Thoracic aorta (tissue), 2 donors: ENCODE data around the gene RAMP1. TPM values are rescaled to one million over a fixed set of nuclear protein-coding genes. Genes with fewer than 3 reads are reported as not detected.

ENCODE experiments used
- ATAC-seq: fragments of 150-250 bp; one replicate; pipeline ENCODE4 v1.8.0; 2017; ENCODE audit warnings: low read depth; ENCODE audit not compliant: insufficient number of reproducible peaks, low FRiP score
- DNase-seq: peaks from one replicate; pipeline ENCODE4 v3.0.0-alpha.2; 2020; ENCODE audit warnings: low spot score
- H3K27ac ChIP-seq, 2 donors: fragments of 200-600 bp; sonication (generic); 1 replicate in 1 of 2; 2 replicates in 1 of 2; pipeline ENCODE4 v1.5.1; 2016; ENCODE audit warnings: mild to moderate bottlenecking in 2 of 2, moderate library complexity in 2 of 2
- H3K27me3 ChIP-seq: fragments of 200-600 bp; sonication (generic); replicated peaks from 2 replicates; pipeline ENCODE4 v1.6.0; 2016; ENCODE audit warnings: mild to moderate bottlenecking; ENCODE audit not compliant: insufficient read depth
- H3K36me3 ChIP-seq: fragments of 200-600 bp; sonication (generic); one replicate; pipeline ENCODE4 v1.5.1; 2016
- H3K4me1 ChIP-seq, 2 donors: fragments of 200-600 bp; sonication (generic); 1 replicate in 1 of 2; 2 replicates in 1 of 2; pipeline versions ENCODE4 v1.5.1 to v1.6.0; 2016; ENCODE audit warnings: low read depth in 2 of 2, mild to moderate bottlenecking in 1 of 2; ENCODE audit not compliant: control insufficient read depth in 1 of 2
- H3K4me3 ChIP-seq: fragments of 200-600 bp; sonication (generic); 2 replicates; pipeline ENCODE4 v1.5.1; 2016; ENCODE audit warnings: mild to moderate bottlenecking
- H3K9me3 ChIP-seq: fragments of 200-600 bp; sonication (generic); 2 replicates; pipeline ENCODE4 v1.5.1; 2016
- total RNA-seq, 2 donors: library from RNA; depleted of rRNA; stranded (reverse); fragments of >200 nt; gene quantifications; one replicate each; pipeline versions ENCODE4 v1.1.0 to v1.2.3, GENCODE V29; 2016
- TF ChIP-seq, protein P1 (sequence below): fragments of 200-600 bp; sonication (generic); IDR thresholded peaks from one replicate; pipeline ENCODE4 v1.5.1; 2019; ENCODE audit warnings: antibody characterized with exemption

RAMP1 gene
- total RNA-seq, 2 donors from 2014 or later = 246 to 525 TPM

DNA sequence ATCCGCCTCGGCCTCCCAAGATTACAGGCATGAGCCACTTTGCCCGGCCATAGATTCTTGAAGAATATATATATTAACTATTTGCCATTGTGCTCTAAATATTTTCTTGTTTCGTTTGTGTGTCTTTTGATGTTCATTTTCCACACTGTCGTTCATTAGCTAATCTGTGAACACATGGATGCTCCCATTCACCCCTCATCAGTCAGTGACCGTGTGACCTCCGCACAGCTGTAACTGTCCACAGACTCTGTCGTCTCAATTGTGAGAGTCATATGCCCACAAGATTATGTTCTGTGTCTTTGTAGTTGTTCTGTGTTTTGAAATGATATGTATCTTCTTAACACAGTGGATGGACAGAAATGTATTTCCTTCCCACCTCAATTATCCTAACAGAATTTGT is 29.6 kb downstream of the RAMP1 start:
- no peak for DNase-seq
- TF ChIP-seq, protein P1, sequence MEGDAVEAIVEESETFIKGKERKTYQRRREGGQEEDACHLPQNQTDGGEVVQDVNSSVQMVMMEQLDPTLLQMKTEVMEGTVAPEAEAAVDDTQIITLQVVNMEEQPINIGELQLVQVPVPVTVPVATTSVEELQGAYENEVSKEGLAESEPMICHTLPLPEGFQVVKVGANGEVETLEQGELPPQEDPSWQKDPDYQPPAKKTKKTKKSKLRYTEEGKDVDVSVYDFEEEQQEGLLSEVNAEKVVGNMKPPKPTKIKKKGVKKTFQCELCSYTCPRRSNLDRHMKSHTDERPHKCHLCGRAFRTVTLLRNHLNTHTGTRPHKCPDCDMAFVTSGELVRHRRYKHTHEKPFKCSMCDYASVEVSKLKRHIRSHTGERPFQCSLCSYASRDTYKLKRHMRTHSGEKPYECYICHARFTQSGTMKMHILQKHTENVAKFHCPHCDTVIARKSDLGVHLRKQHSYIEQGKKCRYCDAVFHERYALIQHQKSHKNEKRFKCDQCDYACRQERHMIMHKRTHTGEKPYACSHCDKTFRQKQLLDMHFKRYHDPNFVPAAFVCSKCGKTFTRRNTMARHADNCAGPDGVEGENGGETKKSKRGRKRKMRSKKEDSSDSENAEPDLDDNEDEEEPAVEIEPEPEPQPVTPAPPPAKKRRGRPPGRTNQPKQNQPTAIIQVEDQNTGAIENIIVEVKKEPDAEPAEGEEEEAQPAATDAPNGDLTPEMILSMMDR = no peak
- no peak overlapping the region for H3K4me3 ChIP-seq
- H3K4me1 ChIP-seq = peaks cover 37 to 72% of the 10 kb centered on the region in 2 donors
- H3K36me3 ChIP-seq = no peaks in the 10 kb centered on the region
- H3K27me3 ChIP-seq = no peaks in the 10 kb centered on the region
- no peaks in the 10 kb centered on the region for H3K9me3 ChIP-seq
- ATAC-seq = no peak
- H3K27ac ChIP-seq = peak overlapping the region; percentile 95 to 98

DNA sequence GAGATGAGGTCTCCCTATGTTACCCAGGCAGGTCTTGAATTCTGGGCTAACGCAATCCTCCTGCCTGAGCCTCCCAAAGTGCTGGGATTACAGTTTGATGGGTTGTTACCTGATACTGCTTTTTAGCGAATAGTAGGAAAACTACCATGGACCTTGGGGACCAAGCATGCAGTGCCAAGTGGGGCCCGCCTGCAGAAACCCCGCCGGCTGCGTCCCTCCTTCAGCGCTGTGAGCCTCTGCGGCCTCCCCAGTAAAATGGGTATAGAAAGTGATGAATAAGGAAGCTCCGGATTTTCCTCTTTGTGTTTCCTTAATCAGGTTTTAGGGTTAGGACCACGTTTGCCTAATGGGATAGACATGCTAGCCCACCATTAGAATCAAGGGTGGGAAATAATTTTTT is 30.4 kb downstream of the RAMP1 start:
- no peaks in the 10 kb centered on the region for H3K9me3 ChIP-seq
- no peak overlapping the region for H3K4me3 ChIP-seq
- DNase-seq = no peak
- TF ChIP-seq, protein P1 = no peak
- peaks cover 42 to 80% of the 10 kb centered on the region in 2 donors for H3K4me1 ChIP-seq
- no peaks in the 10 kb centered on the region for H3K27me3 ChIP-seq
- peak overlapping the region; percentile 95 to 98 for H3K27ac ChIP-seq
- no peak for ATAC-seq
- no peaks in the 10 kb centered on the region for H3K36me3 ChIP-seq

DNA sequence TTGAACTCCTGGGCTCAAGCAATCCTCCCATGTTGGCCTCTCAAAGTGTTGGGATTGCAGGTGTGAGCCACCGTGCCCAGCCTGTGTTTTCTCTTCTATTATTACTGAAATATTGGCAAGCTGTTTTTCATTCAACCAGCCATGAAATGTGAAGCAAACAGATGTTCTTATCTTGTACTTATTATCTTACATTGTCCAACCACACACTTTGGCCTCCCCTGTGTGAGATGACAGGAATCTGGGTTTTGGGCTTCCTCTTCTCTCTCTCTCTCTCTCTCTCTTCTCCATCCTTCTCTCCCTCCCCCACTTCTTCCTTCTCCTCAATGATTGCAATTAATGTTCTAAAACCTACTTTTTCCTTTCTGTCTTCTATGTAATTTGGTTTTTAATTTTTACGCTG is 33.1 kb downstream of the RAMP1 start:
- Histone ChIP-seq H3K27ac (peak overlapping the region; percentile 40 to 95), H3K4me1 (peaks cover 52 to 82% of the 10 kb centered on the region in 2 donors), H3K36me3 (no peaks in the 10 kb centered on the region), H3K9me3 (no peaks in the 10 kb centered on the region), H3K4me3 (no peak overlapping the region), H3K27me3 (no peaks in the 10 kb centered on the region)
- TF ChIP-seq, protein P1 = no peak
- DNase-seq (no peak), ATAC-seq (no peak)

DNA sequence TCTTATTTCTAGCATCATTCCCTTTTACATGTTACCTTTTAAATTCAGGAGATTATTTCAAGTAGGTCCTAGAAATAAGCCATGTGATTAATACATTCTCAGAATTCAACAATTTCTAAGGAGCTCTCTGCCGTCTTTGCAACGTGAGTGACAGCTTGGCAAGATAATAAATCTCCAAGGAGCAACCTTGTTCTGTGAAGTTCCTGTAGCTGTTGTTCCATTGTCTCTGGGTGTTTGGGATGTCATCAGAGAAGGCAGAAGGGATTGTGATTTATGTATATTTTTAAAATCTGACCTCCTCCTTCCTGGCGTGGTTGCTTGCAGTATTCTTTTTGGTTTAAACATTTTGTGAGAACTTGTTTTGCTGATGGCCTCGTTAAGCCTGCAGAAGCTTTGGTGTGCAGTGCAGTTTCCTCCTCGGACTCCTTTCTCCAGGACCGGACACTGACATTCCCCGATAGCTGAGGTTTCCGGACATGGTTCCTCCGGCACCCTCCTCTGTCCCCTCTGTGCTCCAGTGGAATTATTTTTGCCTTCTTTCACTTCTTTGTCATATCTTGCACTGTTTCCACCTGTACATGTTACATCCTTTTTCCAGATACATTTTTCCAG is 33.7 kb downstream of the RAMP1 start:
- peak overlapping the region; percentile 40 to 95 for H3K27ac ChIP-seq
- TF ChIP-seq, protein P1 = no peak
- no peaks in the 10 kb centered on the region for H3K27me3 ChIP-seq
- H3K4me3 ChIP-seq = no peak overlapping the region
- H3K36me3 ChIP-seq = no peaks in the 10 kb centered on the region
- H3K4me1 ChIP-seq = peaks cover 52 to 82% of the 10 kb centered on the region in 2 donors
- DNase-seq (no peak), ATAC-seq (no peak)
- no peaks in the 10 kb centered on the region for H3K9me3 ChIP-seq

DNA sequence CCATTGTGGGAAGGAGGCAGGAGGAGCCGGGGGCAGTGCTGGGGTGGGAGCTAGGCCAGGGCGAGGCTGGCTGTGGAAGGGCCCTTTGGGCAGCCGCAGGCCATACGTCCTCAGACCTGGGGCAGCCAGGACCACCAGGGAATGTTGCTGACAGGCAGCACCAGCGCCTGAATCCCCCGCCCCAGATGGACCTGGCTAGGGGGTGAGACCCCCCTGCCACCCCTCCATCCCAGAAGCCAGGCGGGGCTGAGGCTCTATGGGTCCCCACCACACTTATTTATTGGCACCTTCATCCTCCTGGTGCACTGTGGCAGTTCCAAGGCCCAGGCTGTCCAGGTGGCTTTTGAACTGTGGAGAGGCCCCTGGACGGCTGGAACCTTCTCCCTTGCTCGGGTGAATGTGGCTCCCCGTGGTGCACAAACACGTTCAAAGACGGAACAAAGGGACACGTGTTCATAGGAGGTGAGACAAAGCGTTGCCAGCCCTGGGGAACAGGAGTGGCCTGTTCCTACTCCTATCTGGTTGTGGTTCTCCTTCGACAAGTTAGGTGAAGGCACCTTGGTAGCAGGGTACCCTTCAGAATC is 35.1 kb downstream of the RAMP1 start:
- H3K36me3 ChIP-seq = no peaks in the 10 kb centered on the region
- no peak overlapping the region for H3K4me3 ChIP-seq
- H3K9me3 ChIP-seq = no peaks in the 10 kb centered on the region
- DNase-seq = no peak
- H3K4me1 ChIP-seq = peaks cover 53 to 82% of the 10 kb centered on the region in 2 donors
- H3K27me3 ChIP-seq = no peaks in the 10 kb centered on the region
- TF ChIP-seq, protein P1 = no peak
- ATAC-seq = no peak
- peak overlapping the region; percentile 98 to 100 for H3K27ac ChIP-seq
